ENCODE results near the gene UNC5B.

Gene UNC5B

DNA sequence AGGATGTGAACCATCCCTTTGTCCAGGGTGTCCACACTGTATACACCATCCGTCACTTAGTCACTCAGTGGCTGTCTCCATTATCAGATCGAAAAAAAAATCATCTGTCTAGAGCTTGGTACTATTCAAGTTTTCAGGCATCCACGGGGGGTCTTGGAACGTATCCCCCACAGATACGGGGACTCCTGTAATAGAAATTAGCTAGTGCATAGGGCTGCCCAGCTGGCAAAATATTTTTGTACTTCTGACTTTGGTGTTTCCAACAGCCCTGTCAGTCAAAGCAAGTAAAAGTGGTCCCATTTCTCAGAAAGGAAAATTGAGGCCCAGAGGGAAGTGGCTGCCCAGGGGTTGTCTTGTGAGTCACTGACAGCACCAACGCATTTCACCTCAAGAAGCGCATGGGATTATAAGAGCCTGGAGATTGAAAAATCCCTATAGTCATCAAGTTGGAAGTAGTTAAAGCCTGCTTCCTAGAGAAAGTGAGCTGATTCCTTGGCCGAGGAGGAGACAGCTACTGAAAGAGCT lies 54.6 kb downstream of the UNC5B start:
- H3K4me3 ChIP-seq: no peak overlapping the region
- no peaks in the 10 kb centered on the region for H3K36me3 ChIP-seq
- peaks cover 0 to 20% (median 0%) of the 10 kb centered on the region in 11 experiments; a peak in 2 of 22 replicates for H4K20me1 ChIP-seq
- H3K9me3 ChIP-seq (replicated peaks in 1 of 11): no peaks in the 10 kb centered on the region
- H3K4me2 ChIP-seq: peak overlapping the region in 9 of 11 experiments; percentile 1 to 92 (median 78); a peak in 16 of 22 replicates
- peak overlapping the region in 4 of 11 experiments; percentile 16 to 73 (median 58); a peak in 6 of 22 replicates for H3K9ac ChIP-seq
- no peak for TF ChIP-seq Cebpa-rat (IDR thresholded peaks at IDR 0.05)
- H3K27me3 ChIP-seq: peaks cover 0 to 19% (median 0%) of the 10 kb centered on the region in 11 experiments; a peak in 6 of 22 replicates
- H3K27ac ChIP-seq: peak overlapping the region in 5 of 11 experiments; percentile 10 to 80 (median 61); a peak in 9 of 22 replicates
- H3K4me1 ChIP-seq: peaks cover 26 to 83% (median 45%) of the 10 kb centered on the region in 10 experiments

GRCh38 chr10:71267508-71268240 lies 55.3 kb downstream of the UNC5B start:
- H3K27ac ChIP-seq: peak overlapping the region in 3 of 11 experiments; percentile 19 to 80 (median 61); a peak in 3 of 22 replicates
- no peak overlapping the region for H3K9ac ChIP-seq

DNA sequence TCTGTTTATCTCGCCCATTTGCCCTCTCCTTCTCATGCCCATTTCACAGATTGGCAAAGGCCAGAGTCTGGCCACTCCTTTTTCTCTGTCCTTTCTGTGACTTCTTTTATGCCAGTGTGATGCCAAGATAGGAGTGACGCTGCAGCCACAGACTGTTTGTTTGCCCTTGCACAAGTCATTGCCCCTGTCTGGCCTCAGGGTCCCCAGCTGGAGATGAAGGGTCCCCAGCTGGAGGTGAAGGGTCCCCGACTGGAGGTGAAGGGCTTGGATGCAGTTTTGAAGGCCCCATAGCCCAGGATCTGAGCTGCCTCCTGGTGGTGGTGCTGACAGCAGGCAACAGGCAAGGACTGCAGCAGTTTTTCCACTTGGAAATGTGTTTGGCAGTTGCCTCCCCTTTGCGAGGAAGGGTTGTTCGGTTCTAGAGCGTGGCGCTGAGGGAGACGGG lies 55.9 kb downstream of the UNC5B start:
- Histone ChIP-seq H3K4me3 (no peak overlapping the region), H3K4me2 (0 out of 22 replicates have a peak overlapping the region, but pooled peaks of 1 of the 11 experiments have one; percentile 12), H3K4me1 (peaks cover 39 to 76% (median 52%) of the 10 kb centered on the region in 10 experiments), H3K27ac (peak overlapping the region in 1 of 11 experiments; percentile 80; a peak in 2 of 22 replicates), H3K36me3 (no peaks in the 10 kb centered on the region), H3K9me3 (replicated peaks in 1 of 11) (no peaks in the 10 kb centered on the region), H3K9ac (peak overlapping the region in 1 of 11 experiments; percentile 48; a peak in 2 of 22 replicates), H3K27me3 (peaks cover 0 to 19% (median 0%) of the 10 kb centered on the region in 11 experiments; a peak in 6 of 22 replicates), H4K20me1 (peaks cover 0 to 12% (median 0%) of the 10 kb centered on the region in 11 experiments; a peak in 2 of 22 replicates)
- no peak for TF ChIP-seq Cebpa-rat (IDR thresholded peaks at IDR 0.05)

More at GRCh38 chr10:71267508-71268240, 55.3 kb downstream of the UNC5B start:
- Histone ChIP-seq H3K4me1 (peaks cover 33 to 82% (median 48%) of the 10 kb centered on the region in 10 experiments), H3K9me3 (replicated peaks in 1 of 11) (no peaks in the 10 kb centered on the region), H3K36me3 (no peaks in the 10 kb centered on the region), H3K4me2 (peak overlapping the region in 4 of 11 experiments; percentile 1 to 74 (median 12); a peak in 1 of 22 replicates), H3K4me3 (no peak overlapping the region), H4K20me1 (peaks cover 0 to 18% (median 0%) of the 10 kb centered on the region in 11 experiments; a peak in 2 of 22 replicates), H3K27me3 (peaks cover 0 to 19% (median 0%) of the 10 kb centered on the region in 11 experiments; a peak in 6 of 22 replicates)
- no peak for TF ChIP-seq Cebpa-rat (IDR thresholded peaks at IDR 0.05)

- H3K27ac ChIP-seq: 0 out of 22 replicates have a peak overlapping the region, but pooled peaks of 1 of the 11 experiments have one; percentile 80
- H3K9me3 ChIP-seq (replicated peaks in 1 of 11): no peaks in the 10 kb centered on the region
- H3K36me3 ChIP-seq: no peaks in the 10 kb centered on the region
- H3K4me1 ChIP-seq: peaks cover 41 to 72% (median 56%) of the 10 kb centered on the region in 10 experiments
- H3K4me3 ChIP-seq: no peak overlapping the region
- no peak for TF ChIP-seq Cebpa-rat (IDR thresholded peaks at IDR 0.05)
- H3K9ac ChIP-seq: peak overlapping the region in 1 of 11 experiments; percentile 48; a peak in 2 of 22 replicates
- H3K4me2 ChIP-seq: peak overlapping the region in 1 of 11 experiments; percentile 12; a peak in 1 of 22 replicates
- peaks cover 0 to 7% (median 0%) of the 10 kb centered on the region in 11 experiments; a peak in 2 of 22 replicates for H4K20me1 ChIP-seq
- H3K27me3 ChIP-seq: peaks cover 0 to 19% (median 0%) of the 10 kb centered on the region in 11 experiments; a peak in 6 of 22 replicates
Measured at GRCh38 chr10:71268758-71269157, 56.4 kb downstream of the UNC5B start.

DNA sequence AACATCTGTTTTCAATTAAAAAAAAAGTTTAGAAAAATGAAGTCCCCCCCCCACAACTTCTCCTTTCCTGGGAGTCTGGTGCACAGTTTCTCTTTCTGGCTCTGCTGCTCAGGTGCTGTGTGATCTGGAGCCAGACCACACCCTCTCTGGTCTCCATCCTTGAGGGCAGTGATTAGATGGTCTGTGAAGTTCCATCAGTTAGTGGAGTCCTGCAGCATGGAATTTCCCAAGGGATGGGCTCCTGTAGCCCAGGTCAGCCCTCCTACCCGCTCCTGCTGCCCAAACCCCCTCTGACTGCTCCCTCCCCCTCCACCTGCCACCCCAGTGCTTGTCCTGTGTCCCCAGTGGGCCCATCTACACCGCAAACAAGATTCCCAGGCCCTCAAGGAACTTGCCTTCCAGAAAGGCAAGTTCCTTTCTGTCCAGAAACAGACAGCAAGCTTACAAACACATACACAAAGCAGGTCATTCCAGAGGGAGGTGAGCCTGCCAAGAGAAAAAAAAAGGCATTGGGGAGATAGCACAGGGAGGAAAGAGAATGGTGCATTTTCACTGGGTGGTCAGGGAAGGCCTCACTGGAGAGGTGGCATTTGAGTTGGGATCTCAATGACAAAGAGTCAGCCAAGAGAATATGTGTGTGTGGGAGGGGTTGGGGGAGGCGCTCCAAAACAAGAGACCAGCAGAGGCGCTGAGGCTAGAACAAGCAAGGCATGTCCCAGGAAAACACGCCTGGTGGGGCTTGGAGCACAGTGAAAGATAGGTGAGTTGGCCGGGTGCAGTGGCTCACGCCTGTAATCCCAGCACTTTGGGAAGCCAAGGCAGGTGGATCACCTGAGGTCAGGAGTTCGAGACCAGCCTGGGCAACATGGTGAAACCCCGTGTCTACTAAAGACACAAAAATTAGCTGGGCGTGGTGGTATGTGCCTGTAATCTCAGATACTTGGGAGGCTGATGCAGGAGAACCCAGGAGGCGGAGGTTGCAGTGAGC lies 57.2 kb downstream of the UNC5B start:
- TF ChIP-seq Cebpa-rat (IDR thresholded peaks at IDR 0.05): no peak

DNA sequence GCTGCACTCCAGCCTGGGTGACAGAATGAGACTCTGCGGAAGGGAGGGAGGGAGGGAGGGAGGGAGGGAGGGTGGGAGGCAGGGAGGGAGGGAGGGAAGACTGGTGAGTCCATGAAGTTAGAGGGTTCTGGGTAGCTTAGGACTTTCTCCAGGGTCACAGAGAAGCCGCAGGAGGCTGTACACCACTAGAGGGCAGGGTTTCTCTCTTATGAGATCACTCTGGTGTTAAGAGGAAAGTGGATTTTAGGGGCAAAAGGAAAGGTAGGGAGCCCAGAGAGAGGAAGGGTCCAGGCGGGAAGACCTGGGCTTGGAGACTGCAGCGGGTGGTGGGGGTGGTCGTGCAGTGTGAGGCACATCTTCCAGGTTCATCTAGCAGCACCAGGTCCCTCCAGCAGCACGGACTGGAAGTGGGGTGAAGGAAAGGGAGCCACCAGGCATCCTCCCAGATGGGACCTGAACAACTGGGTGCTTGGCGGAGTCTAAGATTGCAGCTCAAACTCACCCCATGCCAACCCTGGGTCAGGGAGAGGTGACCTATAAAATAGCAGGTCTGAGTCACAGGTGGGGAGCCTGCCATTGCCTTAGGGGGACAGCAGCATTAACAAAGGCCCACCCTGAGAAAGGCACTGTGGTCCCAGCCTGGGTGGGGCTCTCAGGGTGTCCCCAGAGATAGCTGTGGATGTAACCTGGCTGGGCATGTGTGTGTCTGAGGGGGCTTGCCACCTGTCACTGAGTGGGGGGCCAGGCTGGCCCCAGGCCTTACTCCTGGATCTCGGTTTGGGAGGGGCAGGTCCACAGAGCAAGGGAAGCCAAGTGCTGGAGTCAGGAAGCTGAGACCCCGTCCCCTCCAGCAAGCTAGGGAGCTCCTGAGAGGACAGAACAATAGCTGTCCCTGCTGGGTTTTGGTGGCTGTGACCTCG lies 58.2 kb downstream of the UNC5B start:
- H3K4me1 ChIP-seq: peaks cover 44 to 66% (median 53%) of the 10 kb centered on the region in 10 experiments
- H3K27me3 ChIP-seq: peaks cover 0 to 12% (median 0%) of the 10 kb centered on the region in 11 experiments; a peak in 3 of 22 replicates
- H3K36me3 ChIP-seq: no peaks in the 10 kb centered on the region
- H3K4me2 ChIP-seq: peak overlapping the region in 2 of 11 experiments; percentile 8 to 66; a peak in 3 of 22 replicates
- peak overlapping the region in 1 of 11 experiments; percentile 47; a peak in 2 of 22 replicates for H3K27ac ChIP-seq
- TF ChIP-seq Cebpa-rat (IDR thresholded peaks at IDR 0.05): no peak
- H3K4me3 ChIP-seq: no peak overlapping the region
- H3K9ac ChIP-seq: no peak overlapping the region
- H3K9me3 ChIP-seq (replicated peaks in 1 of 11): no peaks in the 10 kb centered on the region
- H4K20me1 ChIP-seq: peaks cover 0 to 7% (median 0%) of the 10 kb centered on the region in 11 experiments; a peak in 2 of 22 replicates

More for the DNA sequence above, 57.2 kb downstream of the UNC5B start:
- Histone ChIP-seq H3K4me2 (no peak overlapping the region), H4K20me1 (peaks cover 0 to 7% (median 0%) of the 10 kb centered on the region in 11 experiments; a peak in 2 of 22 replicates), H3K9ac (no peak overlapping the region), H3K4me3 (no peak overlapping the region), H3K36me3 (no peaks in the 10 kb centered on the region), H3K4me1 (peaks cover 42 to 68% (median 54%) of the 10 kb centered on the region in 10 experiments), H3K27ac (no peak overlapping the region), H3K9me3 (replicated peaks in 1 of 11) (no peaks in the 10 kb centered on the region), H3K27me3 (peaks cover 0 to 19% (median 0%) of the 10 kb centered on the region in 11 experiments; a peak in 6 of 22 replicates)

GRCh38 chr10:71271662-71272055 lies 59.3 kb downstream of the UNC5B start:
- peaks cover 0 to 7% (median 0%) of the 10 kb centered on the region in 11 experiments; a peak in 2 of 22 replicates for H4K20me1 ChIP-seq
- no peak for TF ChIP-seq Cebpa-rat (IDR thresholded peaks at IDR 0.05)
- no peaks in the 10 kb centered on the region for H3K9me3 ChIP-seq (replicated peaks in 1 of 11)
- peak overlapping the region; percentile 54 to 81 (median 72) for H3K4me2 ChIP-seq
- peaks cover 34 to 55% (median 42%) of the 10 kb centered on the region in 10 experiments for H3K4me1 ChIP-seq
- no peaks in the 10 kb centered on the region for H3K36me3 ChIP-seq
- H3K9ac ChIP-seq: peak overlapping the region in 4 of 11 experiments; percentile 6 to 40 (median 25); a peak in 5 of 22 replicates
- peak overlapping the region in 7 of 11 experiments; percentile 19 to 49 (median 43); a peak in 11 of 22 replicates for H3K27ac ChIP-seq
- 0 out of 22 replicates have a peak, but pooled peaks cover 0 to under 1% (median 0%) of the 10 kb centered on the region in 11 experiments for H3K27me3 ChIP-seq
- H3K4me3 ChIP-seq: no peak overlapping the region

Data from BLaER1 treated with 17β-estradiol and CSF1 and Interleukin-3, amounts not matched to agents 10 nM and 100 nM (cell line).